NB4 (cell line): Measurements from ENCODE around the gene ABHD17A.
"Not testable (repeated sequence)": the region's sequence is repeated elsewhere in the genome, so short reads cannot be mapped to it uniquely, and the experiment has no call there.

ENCODE experiments used
- DNase-seq: peaks from one replicate; pipeline ENCODE4 v3.0.0; 2010; ENCODE audit warnings: low read depth
- H3K4me3 ChIP-seq: one replicate; pipeline ENCODE4 v1.5.1; 2011; ENCODE audit warnings: mild to moderate bottlenecking, low read depth, low read length, moderate library complexity
- MYC ChIP-seq: IDR thresholded peaks from 2 replicates; pipeline ENCODE4 v1.6.1; 2011; ENCODE audit warnings: low read depth, low read length
- POLR2A ChIP-seq: IDR thresholded peaks from 2 replicates; pipeline ENCODE4 v1.6.1; 2011; ENCODE audit warnings: mild to moderate bottlenecking; ENCODE audit not compliant: insufficient read length; ENCODE audit errors: extremely low read depth
- TF ChIP-seq, protein P1 (sequence below): IDR thresholded peaks from one replicate; pipeline ENCODE4 v1.5.1; 2012; ENCODE audit warnings: low read depth, low read length
- TF ChIP-seq, protein P2 (sequence below): IDR thresholded peaks from 2 replicates; pipeline ENCODE4 v1.6.1; 2011; ENCODE audit warnings: low read depth, low read length

ABHD17A gene

DNA sequence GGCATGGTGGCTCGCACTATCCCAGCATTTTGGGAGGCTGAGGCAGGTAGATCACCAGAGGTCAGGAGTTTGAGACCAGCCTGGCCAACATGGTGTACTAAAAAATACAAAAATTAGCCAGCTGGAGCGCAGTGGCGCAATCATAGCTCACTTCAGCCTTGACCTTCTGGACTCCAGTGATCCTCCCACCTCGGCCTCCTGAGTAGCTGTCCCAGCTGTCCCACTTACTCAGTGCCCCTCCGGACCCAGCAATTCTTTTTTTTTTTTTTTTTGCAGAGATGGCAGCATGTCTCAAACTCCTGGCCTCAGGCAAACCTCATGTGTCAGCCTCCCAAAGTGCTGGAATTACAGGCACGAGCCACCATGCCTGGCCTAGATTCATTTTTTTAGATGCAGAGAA, 17.6 kb upstream of the ABHD17A start:
- TF ChIP-seq, protein P1, sequence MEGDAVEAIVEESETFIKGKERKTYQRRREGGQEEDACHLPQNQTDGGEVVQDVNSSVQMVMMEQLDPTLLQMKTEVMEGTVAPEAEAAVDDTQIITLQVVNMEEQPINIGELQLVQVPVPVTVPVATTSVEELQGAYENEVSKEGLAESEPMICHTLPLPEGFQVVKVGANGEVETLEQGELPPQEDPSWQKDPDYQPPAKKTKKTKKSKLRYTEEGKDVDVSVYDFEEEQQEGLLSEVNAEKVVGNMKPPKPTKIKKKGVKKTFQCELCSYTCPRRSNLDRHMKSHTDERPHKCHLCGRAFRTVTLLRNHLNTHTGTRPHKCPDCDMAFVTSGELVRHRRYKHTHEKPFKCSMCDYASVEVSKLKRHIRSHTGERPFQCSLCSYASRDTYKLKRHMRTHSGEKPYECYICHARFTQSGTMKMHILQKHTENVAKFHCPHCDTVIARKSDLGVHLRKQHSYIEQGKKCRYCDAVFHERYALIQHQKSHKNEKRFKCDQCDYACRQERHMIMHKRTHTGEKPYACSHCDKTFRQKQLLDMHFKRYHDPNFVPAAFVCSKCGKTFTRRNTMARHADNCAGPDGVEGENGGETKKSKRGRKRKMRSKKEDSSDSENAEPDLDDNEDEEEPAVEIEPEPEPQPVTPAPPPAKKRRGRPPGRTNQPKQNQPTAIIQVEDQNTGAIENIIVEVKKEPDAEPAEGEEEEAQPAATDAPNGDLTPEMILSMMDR = no peak
- no peak for TF ChIP-seq POLR2A
- TF ChIP-seq MYC = no peak
- TF ChIP-seq, protein P2, sequence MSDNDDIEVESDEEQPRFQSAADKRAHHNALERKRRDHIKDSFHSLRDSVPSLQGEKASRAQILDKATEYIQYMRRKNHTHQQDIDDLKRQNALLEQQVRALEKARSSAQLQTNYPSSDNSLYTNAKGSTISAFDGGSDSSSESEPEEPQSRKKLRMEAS = no peak
- no peak for DNase-seq
- no peak overlapping the region for H3K4me3 ChIP-seq

DNA sequence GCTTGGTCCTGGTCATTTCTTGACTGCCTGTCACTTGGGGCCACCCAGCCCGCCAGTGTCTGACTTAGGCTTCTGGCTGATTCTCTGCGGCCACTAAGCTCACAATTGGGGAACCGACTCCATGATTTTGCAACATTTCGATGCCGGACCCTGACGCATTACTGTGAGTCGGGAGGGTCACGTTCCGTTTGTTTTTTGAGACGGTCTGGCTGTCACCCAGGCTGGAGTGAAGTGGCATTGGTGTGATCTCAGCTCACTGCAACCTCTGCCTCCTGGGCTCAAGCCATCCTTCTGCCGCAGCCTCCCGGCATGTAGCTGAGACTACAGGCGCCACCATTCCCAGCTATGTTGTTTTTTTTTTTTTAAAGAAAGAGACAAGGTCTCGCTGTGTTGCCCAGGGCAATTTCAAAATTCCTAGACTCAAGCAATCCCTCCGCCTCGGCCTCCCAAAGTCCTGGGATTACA, 16.7 kb upstream of the ABHD17A start:
- H3K4me3 ChIP-seq = no peak overlapping the region
- DNase-seq = peak; percentile 85
- TF ChIP-seq MYC (no peak), POLR2A (no peak)
- TF ChIP-seq, protein P1 = no peak
- TF ChIP-seq, protein P2 = no peak

DNA sequence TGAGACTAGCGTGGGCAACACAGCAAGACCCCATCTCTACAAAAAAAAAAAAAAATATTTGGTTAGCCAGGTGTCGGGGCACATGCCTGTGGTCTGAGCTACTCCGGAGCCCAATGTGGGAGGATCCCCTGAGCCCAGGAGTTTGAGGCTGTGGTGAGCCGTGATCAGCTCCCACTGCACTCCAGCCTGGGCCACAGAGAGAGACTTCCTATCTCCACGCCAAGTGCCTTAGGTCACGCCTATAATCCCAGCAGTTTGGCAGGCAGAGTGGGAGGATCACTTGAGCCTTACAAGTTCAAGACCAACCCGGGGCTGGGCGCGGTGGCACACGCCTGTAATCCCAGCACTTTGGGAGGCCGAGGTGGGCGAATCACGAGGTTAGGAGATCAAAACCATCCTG, 11.2 kb upstream of the ABHD17A start:
- TF ChIP-seq, protein P2 = no peak
- TF ChIP-seq MYC = no peak
- TF ChIP-seq, protein P1 = no peak
- no peak for TF ChIP-seq POLR2A
- DNase-seq = peak; percentile 52
- H3K4me3 ChIP-seq = no peak overlapping the region

DNA sequence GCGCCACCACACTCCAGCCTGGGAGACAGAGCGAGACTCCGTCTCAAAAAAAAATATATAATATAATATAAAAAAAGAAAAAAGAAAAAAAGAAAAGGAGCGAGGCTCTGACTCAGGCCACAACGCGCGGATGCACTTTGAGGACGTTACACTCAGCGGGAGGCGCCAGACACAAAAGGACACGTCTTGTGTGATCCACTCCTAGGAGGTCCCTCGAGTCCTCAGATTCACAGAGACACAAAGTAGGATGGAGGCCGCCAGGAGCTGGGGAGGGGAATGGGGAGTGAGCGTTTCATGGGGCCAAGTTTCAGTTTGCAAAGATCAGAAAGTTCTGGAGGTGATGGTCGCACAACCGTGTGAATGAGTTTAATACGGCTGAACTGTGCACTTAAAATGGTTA, 8.5 kb upstream of the ABHD17A start:
- no peak for DNase-seq
- H3K4me3 ChIP-seq = no peak overlapping the region
- TF ChIP-seq MYC (no peak), POLR2A (no peak)
- TF ChIP-seq, protein P2 = no peak
- TF ChIP-seq, protein P1 = no peak

DNA sequence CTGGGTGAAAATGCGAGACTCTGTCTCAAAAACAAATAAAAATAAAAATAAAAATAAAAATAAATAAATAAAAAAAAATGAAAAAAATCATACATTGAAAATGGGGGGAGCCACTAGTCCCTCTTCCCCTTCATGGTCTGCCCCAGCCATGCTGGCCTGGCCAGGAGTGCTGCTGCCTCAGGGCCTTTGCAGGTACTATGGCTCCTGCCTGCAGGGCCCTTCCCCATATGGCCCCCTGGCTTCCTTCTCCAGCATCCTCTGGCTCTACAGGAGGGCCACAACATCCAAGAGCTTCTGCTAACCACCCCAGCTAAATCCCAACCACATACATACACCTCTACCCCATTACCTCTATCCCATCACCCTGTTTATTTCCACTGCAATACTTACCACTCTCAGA, 4.6 kb upstream of the ABHD17A start:
- no peak overlapping the region for H3K4me3 ChIP-seq
- TF ChIP-seq MYC (no peak), POLR2A (no peak)
- TF ChIP-seq, protein P2 = no peak
- TF ChIP-seq, protein P1 = no peak
- no peak for DNase-seq

DNA sequence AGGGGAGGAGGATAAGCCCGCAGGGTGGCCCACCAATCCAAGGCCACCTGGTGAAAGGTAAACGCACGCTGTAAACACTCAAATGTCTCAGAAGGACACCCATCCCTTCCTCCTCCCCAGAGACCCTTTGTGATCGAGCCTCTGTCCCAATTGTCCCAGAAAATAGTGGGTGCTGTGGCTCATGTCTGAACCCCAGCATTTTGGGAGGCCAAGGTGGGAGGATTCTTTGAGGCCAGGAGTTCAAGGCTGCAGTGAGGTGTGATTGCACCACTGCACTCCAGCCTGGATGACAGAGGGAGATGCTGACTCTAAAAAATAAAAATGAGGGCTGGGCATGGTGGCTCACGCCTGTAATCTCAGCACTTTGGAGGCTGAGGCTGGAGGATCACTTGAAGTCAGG, 3.1 kb upstream of the ABHD17A start:
- DNase-seq = no peak
- H3K4me3 ChIP-seq = no peak overlapping the region
- TF ChIP-seq, protein P2 = no peak
- TF ChIP-seq POLR2A (no peak), MYC (no peak)
- TF ChIP-seq, protein P1 = no peak

DNA sequence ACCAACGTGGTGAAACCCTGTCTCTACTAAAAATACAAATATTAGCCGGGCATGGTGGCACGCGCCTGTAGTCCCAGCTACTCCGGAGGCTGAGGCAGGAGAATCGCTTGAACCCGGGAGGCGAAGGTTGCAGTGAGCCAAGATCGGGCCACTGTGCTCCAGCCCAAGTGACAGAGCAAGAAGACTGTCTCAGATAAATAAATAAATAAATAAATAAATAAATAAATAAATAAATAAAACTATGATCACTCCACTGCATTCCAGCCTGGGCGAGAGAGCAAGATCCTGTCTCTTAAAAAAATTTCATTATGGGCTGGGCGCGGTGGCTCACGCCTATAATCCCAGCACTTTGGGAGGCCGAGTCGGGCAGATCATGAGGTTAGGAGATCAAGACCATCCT, 1.1 kb upstream of the ABHD17A start:
- DNase-seq, H3K4me3 ChIP-seq: not testable (repeated sequence)
